ENCODE data around the gene CIDEB.
A peak's percentile ranks its signal among the peaks of the same experiment; 100 is the strongest.

Gene CIDEB

GRCh38 chr14:24340606-24341005 is 32.8 kb upstream of the CIDEB start:
- Histone ChIP-seq H3K36me3 (ENCODE audit: insufficient read depth, low read length) (no peaks in the 10 kb centered on the region), H3K9ac (ENCODE audit: low read length) (no peak overlapping the region), H3K4me3 (ENCODE audit: low read depth in 1 of 2, low read length in 2 of 2) (no peak overlapping the region), H3K27me3 (ENCODE audit: control insufficient read depth in 1 of 2, insufficient read depth in 2 of 2, low read length in 2 of 2) (peaks cover 12% of the 10 kb centered on the region in 2 donors), H3K4me1 (ENCODE audit: insufficient read depth, low read length) (peaks cover 11% of the 10 kb centered on the region), H3K9me3 (ENCODE audit: low read length) (no peaks in the 10 kb centered on the region), H3K27ac (ENCODE audit: low read depth, low read length) (no peak overlapping the region)

GRCh38 chr14:24339284-24340151 is 31.7 kb upstream of the CIDEB start, which contains the start of gene RIPK3:
RIPK3 (minus strand) TSS chr14:24339991; CDS start chr14:24339826, 165 bp downstream.
- Histone ChIP-seq H3K9me3 (ENCODE audit: low read length) (no peaks in the 10 kb centered on the region), H3K4me3 (ENCODE audit: low read depth in 1 of 2, low read length in 2 of 2) (peak within 1 kb of the TSS in 1 of 2 donors; percentile 44)

GRCh38 chr14:24338843-24339242 is 31.1 kb upstream of the CIDEB start:
- Histone ChIP-seq H3K27me3 (ENCODE audit: control insufficient read depth in 1 of 2, insufficient read depth in 2 of 2, low read length in 2 of 2) (peaks cover 28 to 29% of the 10 kb centered on the region in 2 donors), H3K9me3 (ENCODE audit: low read length) (no peaks in the 10 kb centered on the region), H3K9ac (ENCODE audit: low read length) (no peak overlapping the region), H3K36me3 (ENCODE audit: insufficient read depth, low read length) (no peaks in the 10 kb centered on the region), H3K27ac (ENCODE audit: low read depth, low read length) (no peak overlapping the region), H3K4me1 (ENCODE audit: insufficient read depth, low read length) (peaks cover 18% of the 10 kb centered on the region), H3K4me3 (ENCODE audit: low read depth in 1 of 2, low read length in 2 of 2) (peak overlapping the region in 1 of 2 donors; percentile 1)

More at GRCh38 chr14:24339284-24340151, 31.7 kb upstream of the CIDEB start, which contains the start of gene RIPK3:
- Histone ChIP-seq H3K9ac (ENCODE audit: low read length) (no peak within 1 kb of the TSS), H3K27ac (ENCODE audit: low read depth, low read length) (no peak within 1 kb of the TSS), H3K4me1 (ENCODE audit: insufficient read depth, low read length) (peaks cover 11% of the 10 kb centered on the region), H3K27me3 (ENCODE audit: control insufficient read depth in 1 of 2, insufficient read depth in 2 of 2, low read length in 2 of 2) (peaks cover 21 to 22% of the 10 kb centered on the region in 2 donors), H3K36me3 (ENCODE audit: insufficient read depth, low read length) (no peaks in the 10 kb centered on the region)

- Histone ChIP-seq H3K36me3 (ENCODE audit: insufficient read depth, low read length) (no peaks in the 10 kb centered on the region), H3K27me3 (ENCODE audit: control insufficient read depth in 1 of 2, insufficient read depth in 2 of 2, low read length in 2 of 2) (peaks cover 33 to 35% of the 10 kb centered on the region in 2 donors), H3K9ac (ENCODE audit: low read length) (no peak overlapping the region), H3K9me3 (ENCODE audit: low read length) (no peaks in the 10 kb centered on the region), H3K4me3 (ENCODE audit: low read depth in 1 of 2, low read length in 2 of 2) (no peak overlapping the region), H3K27ac (ENCODE audit: low read depth, low read length) (no peak overlapping the region), H3K4me1 (ENCODE audit: insufficient read depth, low read length) (peaks cover 26% of the 10 kb centered on the region)
Observed at GRCh38 chr14:24337824-24338175, 30.0 kb upstream of the CIDEB start.

GRCh38 chr14:24337144-24337823 is 29.5 kb upstream of the CIDEB start:
- Histone ChIP-seq H3K9me3 (ENCODE audit: low read length) (no peaks in the 10 kb centered on the region), H3K27me3 (ENCODE audit: control insufficient read depth in 1 of 2, insufficient read depth in 2 of 2, low read length in 2 of 2) (peaks cover 38 to 40% of the 10 kb centered on the region in 2 donors), H3K36me3 (ENCODE audit: insufficient read depth, low read length) (no peaks in the 10 kb centered on the region), H3K27ac (ENCODE audit: low read depth, low read length) (no peak overlapping the region), H3K9ac (ENCODE audit: low read length) (no peak overlapping the region), H3K4me3 (ENCODE audit: low read depth in 1 of 2, low read length in 2 of 2) (no peak overlapping the region), H3K4me1 (ENCODE audit: insufficient read depth, low read length) (peaks cover 31% of the 10 kb centered on the region)

GRCh38 chr14:24335461-24336171 is 27.8 kb upstream of the CIDEB start:
- no peaks in the 10 kb centered on the region for H3K36me3 ChIP-seq (ENCODE audit: insufficient read depth, low read length)
- no peak overlapping the region for H3K9ac ChIP-seq (ENCODE audit: low read length)
- peaks cover 39 to 41% of the 10 kb centered on the region in 2 donors for H3K27me3 ChIP-seq (ENCODE audit: control insufficient read depth in 1 of 2, insufficient read depth in 2 of 2, low read length in 2 of 2)
- H3K4me3 ChIP-seq (ENCODE audit: low read depth in 1 of 2, low read length in 2 of 2), result no peak overlapping the region
- H3K4me1 ChIP-seq (ENCODE audit: insufficient read depth, low read length), result peaks cover 35% of the 10 kb centered on the region
- no peaks in the 10 kb centered on the region for H3K9me3 ChIP-seq (ENCODE audit: low read length)
- H3K27ac ChIP-seq (ENCODE audit: low read depth, low read length), result no peak overlapping the region

GRCh38 chr14:24334431-24335291 is 26.9 kb upstream of the CIDEB start, which contains the start of gene ADCY4:
ADCY4 (minus strand) TSS chr14:24335071; CDS start chr14:24334652, 419 bp downstream.
- Histone ChIP-seq H3K27me3 (ENCODE audit: control insufficient read depth in 1 of 2, insufficient read depth in 2 of 2, low read length in 2 of 2) (peaks cover 39 to 41% of the 10 kb centered on the region in 2 donors), H3K4me3 (ENCODE audit: low read depth in 1 of 2, low read length in 2 of 2) (peak within 1 kb of the TSS; percentile 25 to 35), H3K36me3 (ENCODE audit: insufficient read depth, low read length) (no peaks in the 10 kb centered on the region), H3K9ac (ENCODE audit: low read length) (no peak within 1 kb of the TSS), H3K4me1 (ENCODE audit: insufficient read depth, low read length) (peaks cover 35% of the 10 kb centered on the region), H3K27ac (ENCODE audit: low read depth, low read length) (no peak within 1 kb of the TSS), H3K9me3 (ENCODE audit: low read length) (no peaks in the 10 kb centered on the region)

GRCh38 chr14:24332268-24332993 is 24.7 kb upstream of the CIDEB start:
- Histone ChIP-seq H3K4me1 (ENCODE audit: insufficient read depth, low read length) (peaks cover 24% of the 10 kb centered on the region), H3K36me3 (ENCODE audit: insufficient read depth, low read length) (no peaks in the 10 kb centered on the region), H3K27me3 (ENCODE audit: control insufficient read depth in 1 of 2, insufficient read depth in 2 of 2, low read length in 2 of 2) (peaks cover 39 to 40% of the 10 kb centered on the region in 2 donors), H3K9ac (ENCODE audit: low read length) (no peak overlapping the region), H3K9me3 (ENCODE audit: low read length) (no peaks in the 10 kb centered on the region), H3K27ac (ENCODE audit: low read depth, low read length) (no peak overlapping the region), H3K4me3 (ENCODE audit: low read depth in 1 of 2, low read length in 2 of 2) (no peak overlapping the region)

- no peaks in the 10 kb centered on the region for H3K9me3 ChIP-seq (ENCODE audit: low read length)
- peaks cover 24% of the 10 kb centered on the region for H3K4me1 ChIP-seq (ENCODE audit: insufficient read depth, low read length)
- H3K36me3 ChIP-seq (ENCODE audit: insufficient read depth, low read length), result no peaks in the 10 kb centered on the region
- no peak overlapping the region for H3K4me3 ChIP-seq (ENCODE audit: low read depth in 1 of 2, low read length in 2 of 2)
- H3K9ac ChIP-seq (ENCODE audit: low read length), result no peak overlapping the region
- peaks cover 34 to 36% of the 10 kb centered on the region in 2 donors for H3K27me3 ChIP-seq (ENCODE audit: control insufficient read depth in 1 of 2, insufficient read depth in 2 of 2, low read length in 2 of 2)
- H3K27ac ChIP-seq (ENCODE audit: low read depth, low read length), result no peak overlapping the region
Observed at GRCh38 chr14:24331731-24332267, 24.0 kb upstream of the CIDEB start.

Data from muscle layer of colon (tissue), 2 donors.